C4-2B (cell line): ENCODE measurements around the gene HLA-DMA.

ENCODE experiments used
- CTCF ChIP-seq: fragments of 450-650 bp; conservative IDR thresholded peaks from 2 replicates; pipeline ENCODE4 v1.5.1; 2017; ENCODE audit warnings: mild to moderate bottlenecking
- ZFX ChIP-seq: fragments of 450-650 bp; IDR thresholded peaks from 2 replicates; pipeline ENCODE4 v1.6.1; 2017

GRCh38 chr6:32982084-32982701 lies 29.3 kb upstream of the HLA-DMA start:
- TF ChIP-seq CTCF: no peak
- no peak for TF ChIP-seq ZFX
